Measurements from ENCODE around the gene BICD1.

The BICD1 gene

GRCh38 chr12:32248441-32249140 is 141.9 kb downstream of the BICD1 start:
- H3K4me1 ChIP-seq (ENCODE audit: insufficient read depth, low read length): no peaks in the 10 kb centered on the region
- H3K27me3 ChIP-seq (ENCODE audit: insufficient read depth, low read length, poor library complexity): no peaks in the 10 kb centered on the region
- H3K27ac ChIP-seq (ENCODE audit: low read length): no peak overlapping the region
- no peak overlapping the region for H2AFZ ChIP-seq (ENCODE audit: low read depth, low read length)
- peaks cover 9% of the 10 kb centered on the region for H3K36me3 ChIP-seq (ENCODE audit: insufficient read depth, low read length)
- ATAC-seq (ENCODE audit: insufficient read depth, low read depth) (no peak), DNase-seq (no peak)
- no peak overlapping the region for H3K4me3 ChIP-seq (ENCODE audit: low read depth in 1 of 2, low read length in 2 of 2)
- TF ChIP-seq CTCF (IDR thresholded peaks at IDR 0.05; ENCODE audit: borderline replicate concordance, extremely low read depth, low read length, poor library complexity, severe bottlenecking): no peak
- no peak for TF ChIP-seq EZH2 (IDR thresholded peaks at IDR 0.05; ENCODE audit: borderline replicate concordance, low read depth, low read length, severe bottlenecking)
- H3K9me3 ChIP-seq (ENCODE audit: insufficient read depth, low read length, severe bottlenecking): peaks cover 5% of the 10 kb centered on the region
- H3K4me2 ChIP-seq (ENCODE audit: insufficient read depth, low read length): no peak overlapping the region
- H3K79me2 ChIP-seq (ENCODE audit: insufficient read depth, low read length): no peaks in the 10 kb centered on the region
- no peaks in the 10 kb centered on the region for H4K20me1 ChIP-seq (ENCODE audit: insufficient read depth, low read length)
- H3K9ac ChIP-seq (ENCODE audit: low read depth, low read length): no peak overlapping the region

GRCh38 chr12:32249777-32250176 is 143.1 kb downstream of the BICD1 start:
- TF ChIP-seq EZH2 (IDR thresholded peaks at IDR 0.05; ENCODE audit: borderline replicate concordance, low read depth, low read length, severe bottlenecking) (no peak), CTCF (IDR thresholded peaks at IDR 0.05; ENCODE audit: borderline replicate concordance, extremely low read depth, low read length, poor library complexity, severe bottlenecking) (no peak)
- Histone ChIP-seq H3K27ac (ENCODE audit: low read length) (no peak overlapping the region), H4K20me1 (ENCODE audit: insufficient read depth, low read length) (no peaks in the 10 kb centered on the region), H3K9me3 (ENCODE audit: insufficient read depth, low read length, severe bottlenecking) (peaks cover 5% of the 10 kb centered on the region), H3K27me3 (ENCODE audit: insufficient read depth, low read length, poor library complexity) (no peaks in the 10 kb centered on the region), H3K4me3 (ENCODE audit: low read depth in 1 of 2, low read length in 2 of 2) (no peak overlapping the region), H3K79me2 (ENCODE audit: insufficient read depth, low read length) (no peaks in the 10 kb centered on the region), H2AFZ (ENCODE audit: low read depth, low read length) (no peak overlapping the region), H3K4me1 (ENCODE audit: insufficient read depth, low read length) (no peaks in the 10 kb centered on the region), H3K9ac (ENCODE audit: low read depth, low read length) (no peak overlapping the region), H3K36me3 (ENCODE audit: insufficient read depth, low read length) (peaks cover 15% of the 10 kb centered on the region), H3K4me2 (ENCODE audit: insufficient read depth, low read length) (no peak overlapping the region)
- ATAC-seq (ENCODE audit: insufficient read depth, low read depth) (no peak), DNase-seq (no peak)

GRCh38 chr12:32252199-32253073 is 145.8 kb downstream of the BICD1 start:
- Histone ChIP-seq H3K27me3 (ENCODE audit: insufficient read depth, low read length, poor library complexity) (no peaks in the 10 kb centered on the region), H3K9me3 (ENCODE audit: insufficient read depth, low read length, severe bottlenecking) (peaks cover 3% of the 10 kb centered on the region), H3K36me3 (ENCODE audit: insufficient read depth, low read length) (peaks cover 13% of the 10 kb centered on the region), H3K79me2 (ENCODE audit: insufficient read depth, low read length) (no peaks in the 10 kb centered on the region), H2AFZ (ENCODE audit: low read depth, low read length) (no peak overlapping the region), H3K27ac (ENCODE audit: low read length) (no peak overlapping the region), H3K4me1 (ENCODE audit: insufficient read depth, low read length) (no peaks in the 10 kb centered on the region), H4K20me1 (ENCODE audit: insufficient read depth, low read length) (no peaks in the 10 kb centered on the region), H3K4me2 (ENCODE audit: insufficient read depth, low read length) (no peak overlapping the region), H3K4me3 (ENCODE audit: low read depth in 1 of 2, low read length in 2 of 2) (no peak overlapping the region), H3K9ac (ENCODE audit: low read depth, low read length) (no peak overlapping the region)
- no peak for TF ChIP-seq EZH2 (IDR thresholded peaks at IDR 0.05; ENCODE audit: borderline replicate concordance, low read depth, low read length, severe bottlenecking)
- TF ChIP-seq CTCF (IDR thresholded peaks at IDR 0.05; ENCODE audit: borderline replicate concordance, extremely low read depth, low read length, poor library complexity, severe bottlenecking): no peak
- DNase-seq (no peak), ATAC-seq (ENCODE audit: insufficient read depth, low read depth) (no peak)

Measured in DND-41 (cell line).